Lung (tissue), 12 donors: Measurements from ENCODE around the gene PIGC. TPM values are rescaled to one million over a fixed set of nuclear protein-coding genes. Genes with fewer than 3 reads are reported as not detected.
A peak's percentile ranks its signal among the peaks of the same experiment; 100 is the strongest.
"Not testable (repeated sequence)": the region's sequence is repeated elsewhere in the genome, so short reads cannot be mapped to it uniquely, and the experiment has no call there.

Source experiments
- ATAC-seq: fragments of 200-7000 bp; cut with Tn5 transposase; one replicate; pipeline ENCODE4 v1.9.1; 2020; ENCODE audit warnings: moderate number of reproducible peaks; ENCODE audit not compliant: insufficient read depth, low FRiP score
- DNase-seq, 3 donors: peaks; one replicate each; pipeline ENCODE4 v3.0.0-alpha.2; 2013 to 2017
- H3K27ac ChIP-seq, 2 donors: one replicate each; pipeline ENCODE4 v1.5.1; 2013; ENCODE audit warnings: mild to moderate bottlenecking in 2 of 2, moderate library complexity in 2 of 2, control low read depth in 1 of 2, inconsistent platforms in 1 of 2, low read depth in 1 of 2, low read length in 1 of 2
- H3K27me3 ChIP-seq, 3 donors: one replicate each; pipeline ENCODE4 v1.5.1; 2013; ENCODE audit warnings: low read length in 2 of 3; ENCODE audit not compliant: control insufficient read depth in 3 of 3, insufficient read depth in 3 of 3
- H3K36me3 ChIP-seq, 4 donors: one replicate each; pipeline ENCODE4 v1.5.1; 2013; ENCODE audit warnings: low read length in 4 of 4, mild to moderate bottlenecking in 1 of 4, moderate library complexity in 1 of 4; ENCODE audit not compliant: control insufficient read depth in 4 of 4, insufficient read depth in 4 of 4
- H3K4me1 ChIP-seq, 5 donors: one replicate each; pipeline ENCODE4 v1.5.1; 2013; ENCODE audit warnings: low read length in 5 of 5, mild to moderate bottlenecking in 2 of 5, moderate library complexity in 1 of 5; ENCODE audit not compliant: control insufficient read depth in 5 of 5, insufficient read depth in 5 of 5
- H3K4me3 ChIP-seq: one replicate; pipeline ENCODE4 v1.5.1; 2013; ENCODE audit warnings: mild to moderate bottlenecking, control low read depth, moderate library complexity
- H3K9ac ChIP-seq, 2 donors: one replicate each; pipeline ENCODE4 v1.5.1; 2013; ENCODE audit warnings: low read length in 2 of 2, control low read depth in 1 of 2; ENCODE audit not compliant: insufficient read depth in 1 of 2
- H3K9me3 ChIP-seq, 4 donors: one replicate each; pipeline ENCODE4 v1.5.1; 2013; ENCODE audit warnings: low read length in 3 of 4, mild to moderate bottlenecking in 1 of 4, moderate library complexity in 1 of 4; ENCODE audit not compliant: control insufficient read depth in 4 of 4, insufficient read depth in 3 of 4
- WGBS, 2 donors: extraction: QIAGEN DNeasy Blood & Tissue Kit; methylation state at CpG; one replicate each; pipeline ENCODE4 v1.1.7; 2013; 5-methylcytosine and 5-hydroxymethylcytosine counted together
- polyA plus RNA-seq, 2 donors: library from polyadenylated mRNA; stranded (reverse); fragments of 200-250 nt; gene quantifications; one replicate each; pipeline ENCODE4 v1.2.1, GENCODE V29; 2013
- total RNA-seq, 2 donors: library from RNA; depleted of rRNA in 1 of 2; stranded (reverse); fragments of >200 nt in 1 of 2; gene quantifications; one replicate each; pipeline ENCODE4 v1.2.1, GENCODE V29; 2014 to 2021
- TF ChIP-seq, protein P1 (sequence below): IDR thresholded peaks from 2 replicates; pipeline ENCODE4 v1.5.1; 2012; ENCODE audit warnings: mild to moderate bottlenecking; ENCODE audit errors: control extremely low read depth, extremely low read depth
- donor health status: control.
- donor health status: control.
- donor health status: Bipolar disorder and iron deficiency.
- donor health status: healthy.
- donor health status: DM: yes; HTN: yes; CAD: no.

PIGC gene
- total and polyA plus RNA-seq, 4 donors = 17.9 to 26.1 (median 20.9) TPM

DNA sequence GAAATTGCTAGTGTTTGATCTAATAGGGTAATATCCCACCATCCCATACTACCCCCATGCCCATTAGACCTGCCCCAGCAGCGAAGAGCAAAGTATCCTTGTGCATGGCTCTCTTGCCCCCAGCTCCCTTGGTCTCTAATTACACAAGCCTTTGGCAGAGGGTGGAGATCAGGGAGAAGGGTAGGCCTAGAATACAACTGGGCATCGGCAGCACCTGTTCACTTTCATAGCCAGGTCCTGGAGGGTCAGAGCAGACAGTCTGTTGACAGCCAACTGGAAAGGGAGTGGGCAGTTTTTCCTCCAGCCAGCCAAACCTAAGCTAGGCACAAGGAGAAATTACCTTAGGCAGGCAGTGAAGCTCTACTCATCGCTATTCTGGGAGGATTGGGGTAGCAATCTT, 2.7 kb upstream of the PIGC start:
- H3K27ac ChIP-seq = no peak overlapping the region
- no peak overlapping the region for H3K4me3 ChIP-seq
- peaks cover 4 to 13% (median 6%) of the 10 kb centered on the region in 5 donors for H3K4me1 ChIP-seq
- H3K36me3 ChIP-seq = peaks cover 0 to 5% (median 3%) of the 10 kb centered on the region in 4 donors
- no peaks in the 10 kb centered on the region for H3K27me3 ChIP-seq
- H3K9me3 ChIP-seq = no peaks in the 10 kb centered on the region
- ATAC-seq = no peak
- WGBS, 2 donors = 87 to 92% methylated on average over 3 of the region's 3 CpGs
- TF ChIP-seq, protein P1, sequence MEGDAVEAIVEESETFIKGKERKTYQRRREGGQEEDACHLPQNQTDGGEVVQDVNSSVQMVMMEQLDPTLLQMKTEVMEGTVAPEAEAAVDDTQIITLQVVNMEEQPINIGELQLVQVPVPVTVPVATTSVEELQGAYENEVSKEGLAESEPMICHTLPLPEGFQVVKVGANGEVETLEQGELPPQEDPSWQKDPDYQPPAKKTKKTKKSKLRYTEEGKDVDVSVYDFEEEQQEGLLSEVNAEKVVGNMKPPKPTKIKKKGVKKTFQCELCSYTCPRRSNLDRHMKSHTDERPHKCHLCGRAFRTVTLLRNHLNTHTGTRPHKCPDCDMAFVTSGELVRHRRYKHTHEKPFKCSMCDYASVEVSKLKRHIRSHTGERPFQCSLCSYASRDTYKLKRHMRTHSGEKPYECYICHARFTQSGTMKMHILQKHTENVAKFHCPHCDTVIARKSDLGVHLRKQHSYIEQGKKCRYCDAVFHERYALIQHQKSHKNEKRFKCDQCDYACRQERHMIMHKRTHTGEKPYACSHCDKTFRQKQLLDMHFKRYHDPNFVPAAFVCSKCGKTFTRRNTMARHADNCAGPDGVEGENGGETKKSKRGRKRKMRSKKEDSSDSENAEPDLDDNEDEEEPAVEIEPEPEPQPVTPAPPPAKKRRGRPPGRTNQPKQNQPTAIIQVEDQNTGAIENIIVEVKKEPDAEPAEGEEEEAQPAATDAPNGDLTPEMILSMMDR = no peak
- no peak overlapping the region for H3K9ac ChIP-seq
- no peak for DNase-seq

- peaks cover 0 to 5% (median 4%) of the 10 kb centered on the region in 4 donors for H3K36me3 ChIP-seq
- ATAC-seq (no peak), DNase-seq (no peak)
- TF ChIP-seq, protein P1 = no peak
- H3K9me3 ChIP-seq = no peaks in the 10 kb centered on the region
- peaks cover 3 to 8% (median 7%) of the 10 kb centered on the region in 5 donors for H3K4me1 ChIP-seq
- 67 to 72% methylated on average over 3 of the region's 3 CpGs for WGBS, 2 donors
- H3K4me3 ChIP-seq = no peak overlapping the region
- peak overlapping the region in 1 of 2 donors; percentile 84 for H3K27ac ChIP-seq
- H3K9ac ChIP-seq = peak overlapping the region; percentile 47 to 68
- no peaks in the 10 kb centered on the region for H3K27me3 ChIP-seq
These were observed 865 bp downstream of the PIGC start for GRCh38 chr1:172442843-172443565.

DNA sequence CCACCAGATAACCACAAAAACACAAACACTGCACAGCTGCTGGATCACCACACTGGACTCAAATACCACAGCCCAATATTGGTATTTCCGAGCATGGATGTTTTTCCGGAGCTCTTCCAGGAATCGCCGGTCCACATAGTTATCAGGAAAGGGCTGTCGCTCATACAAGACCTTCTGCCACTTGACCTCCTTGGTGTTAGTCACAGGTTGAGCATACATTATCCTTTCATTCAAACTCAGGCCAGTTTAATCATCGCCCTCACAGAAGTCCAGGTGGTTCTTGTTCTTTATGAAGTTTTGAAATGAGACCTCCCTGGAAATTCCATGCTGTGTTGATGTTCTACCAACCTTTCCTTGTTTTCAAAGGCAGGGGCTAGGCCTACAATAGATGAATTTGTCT, 1.5 kb downstream of the PIGC start:
- Histone ChIP-seq H3K4me3 (no peak overlapping the region), H3K9me3 (no peaks in the 10 kb centered on the region), H3K9ac (no peak overlapping the region), H3K27ac (no peak overlapping the region), H3K36me3 (peaks cover 0 to 5% (median 4%) of the 10 kb centered on the region in 4 donors), H3K4me1 (peaks cover 3 to 8% (median 7%) of the 10 kb centered on the region in 5 donors), H3K27me3 (no peaks in the 10 kb centered on the region)
- TF ChIP-seq, protein P1 = no peak
- no peak for DNase-seq
- no peak for ATAC-seq
- 95 to 97% methylated on average over 6 of the region's 6 CpGs for WGBS, 2 donors

DNA sequence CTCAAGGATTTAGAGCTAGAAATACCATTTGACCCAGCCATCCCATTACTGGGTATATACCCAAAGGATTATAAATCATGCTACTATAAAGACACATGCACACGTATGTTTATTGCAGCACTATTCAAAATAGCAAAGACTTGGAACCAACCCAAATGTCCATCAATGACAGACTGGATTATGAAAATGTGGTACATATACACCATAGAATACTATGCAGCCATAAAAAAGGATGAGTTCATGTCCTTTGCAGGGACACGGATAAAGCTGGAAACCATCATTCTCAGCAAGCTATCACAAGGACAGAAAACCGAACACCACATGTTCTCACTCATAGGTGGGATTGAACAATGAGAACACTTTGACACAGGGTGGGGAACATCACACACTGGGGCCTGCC, 6.7 kb downstream of the PIGC start:
- H3K9me3 ChIP-seq, H3K27ac ChIP-seq, H3K27me3 ChIP-seq, DNase-seq, H3K36me3 ChIP-seq, H3K9ac ChIP-seq, H3K4me3 ChIP-seq, ATAC-seq, H3K4me1 ChIP-seq: not testable (repeated sequence)
- 96 to 98% methylated on average over 3 of the region's 3 CpGs for WGBS, 2 donors
